CD4-positive, alpha-beta T cell treated with Interleukin-15 for 1 hour (primary cell): Measurements from ENCODE around the gene TECPR1.

Source experiments
- DNase-seq: peaks from one replicate; pipeline ENCODE4 v3.0.0-alpha.2; 2020

Gene TECPR1

DNA sequence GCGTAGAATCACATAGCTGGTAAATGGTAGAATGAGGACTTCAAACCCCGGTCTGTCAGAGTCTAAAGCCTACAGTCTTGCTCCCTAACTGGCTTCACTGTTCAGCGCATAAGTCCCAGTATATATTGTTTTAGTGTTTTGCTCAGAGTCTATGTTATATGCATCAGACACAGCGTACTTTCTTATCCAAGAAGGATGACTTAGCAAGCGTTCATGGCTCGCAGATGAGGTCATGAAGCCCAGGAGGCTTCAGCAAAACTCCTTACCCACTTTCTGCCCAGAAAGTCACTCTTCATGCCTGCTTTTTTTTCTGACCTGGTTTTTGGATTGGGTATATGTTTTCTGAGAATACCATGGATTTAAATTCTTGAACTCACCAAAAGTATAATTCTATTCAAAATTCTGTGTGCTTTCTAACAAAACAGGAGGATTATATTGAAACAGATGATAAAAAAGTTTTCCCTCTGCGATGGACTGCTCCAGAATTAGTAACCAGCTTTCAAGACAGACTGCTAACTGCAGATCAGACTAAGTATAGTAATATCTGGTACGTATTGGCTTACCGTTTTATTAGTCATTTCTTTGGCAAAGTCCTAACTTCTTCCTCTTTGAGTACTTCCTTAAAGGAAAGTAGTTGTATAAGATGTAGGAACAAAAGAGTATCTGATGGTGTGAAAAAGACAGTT is 65.4 kb downstream of the TECPR1 start:
- no peak for DNase-seq

DNA sequence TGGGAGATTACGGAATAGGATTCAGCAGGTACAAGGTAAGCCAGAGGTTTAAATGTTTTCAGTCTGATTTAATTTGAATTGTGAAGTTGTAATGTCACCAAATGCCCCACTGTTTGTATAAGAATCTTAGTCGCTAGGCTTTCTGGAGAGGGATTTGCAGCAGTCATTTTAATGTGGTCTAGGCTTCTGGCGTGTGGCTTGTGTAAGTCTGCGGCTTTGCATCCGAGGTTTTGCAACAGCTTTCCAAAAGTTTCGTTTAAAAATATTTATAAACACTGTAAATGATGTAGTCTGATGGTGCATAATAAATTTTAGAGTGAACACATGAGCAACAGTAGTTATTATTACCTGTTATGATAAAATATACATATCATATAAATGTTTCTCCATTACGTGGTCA is 66.9 kb downstream of the TECPR1 start:
- no peak for DNase-seq

DNA sequence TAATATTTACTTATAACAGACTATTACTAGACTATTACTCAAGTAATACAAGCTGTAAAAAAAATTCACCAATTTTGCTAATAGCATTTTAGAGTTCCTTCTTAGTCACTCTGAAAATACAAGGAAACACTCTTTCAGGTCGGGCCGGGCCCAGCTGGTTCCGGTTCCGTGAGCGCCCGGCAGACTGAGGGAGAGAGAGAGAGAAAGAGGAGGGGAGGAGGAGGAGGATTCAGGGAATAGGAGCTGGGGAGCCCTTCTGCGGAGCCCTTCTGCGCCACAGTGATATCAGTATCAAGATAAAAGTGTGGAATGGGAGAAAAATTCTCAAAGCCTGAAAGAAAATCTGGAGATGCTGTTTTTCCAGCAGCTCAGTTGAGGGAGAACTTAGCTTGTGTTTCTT is 71.3 kb downstream of the TECPR1 start:
- no peak for DNase-seq

DNA sequence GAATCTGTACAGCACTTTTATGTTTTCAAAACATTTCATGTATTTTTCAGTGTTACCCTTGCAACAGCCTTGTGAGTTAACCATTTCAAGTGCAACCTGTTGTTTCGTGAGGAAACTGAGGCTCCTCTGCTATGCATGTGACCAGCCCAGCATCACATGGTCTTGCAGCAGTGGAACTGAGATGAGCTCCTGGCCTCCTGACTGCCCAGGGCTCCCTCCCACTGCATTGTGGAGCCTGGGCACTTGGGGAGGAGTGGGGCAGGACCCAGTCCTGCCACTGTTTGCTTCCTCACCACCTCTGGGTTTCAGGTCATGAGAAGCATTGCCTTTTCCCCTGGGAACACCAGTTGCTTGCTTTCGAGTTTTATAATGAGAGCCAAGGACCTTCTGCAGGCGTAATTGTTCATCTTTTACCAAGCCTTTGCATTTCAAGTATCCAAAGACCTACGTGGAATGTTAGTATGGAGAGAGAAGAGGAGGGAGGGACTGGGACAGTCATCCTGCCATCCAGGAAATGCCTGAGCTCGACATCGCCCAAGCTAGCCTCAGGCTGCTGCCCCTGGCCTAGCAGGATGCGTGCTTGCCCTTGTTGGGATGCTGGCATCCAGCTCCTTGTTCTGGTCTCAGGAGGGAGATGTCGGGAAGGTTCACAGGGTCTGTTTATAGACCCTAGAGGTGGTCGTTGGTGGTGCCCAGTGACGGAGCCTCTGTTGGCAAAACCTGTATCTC is 73.1 kb downstream of the TECPR1 start:
- DNase-seq, result no peak

DNA sequence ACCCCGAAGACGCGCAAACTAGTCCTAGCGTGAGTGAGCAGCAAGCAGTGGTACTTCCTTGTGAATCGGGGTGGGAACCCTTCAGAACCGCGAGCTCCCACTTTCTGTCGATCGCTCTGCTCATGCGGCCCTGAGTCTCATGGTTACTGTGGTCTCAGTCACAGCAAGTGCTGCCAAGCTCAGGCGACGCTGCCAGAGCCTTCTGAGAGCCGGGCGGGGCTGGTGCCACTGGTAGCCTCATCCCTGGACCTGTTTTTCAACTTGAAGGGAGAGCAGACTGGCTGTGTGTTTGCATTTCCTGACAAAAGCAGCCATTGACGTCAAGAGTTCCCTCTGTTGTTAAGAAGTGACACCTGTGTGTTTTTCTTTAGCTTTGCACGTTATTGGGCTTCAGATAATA is 73.7 kb downstream of the TECPR1 start:
- DNase-seq, result no peak

DNA sequence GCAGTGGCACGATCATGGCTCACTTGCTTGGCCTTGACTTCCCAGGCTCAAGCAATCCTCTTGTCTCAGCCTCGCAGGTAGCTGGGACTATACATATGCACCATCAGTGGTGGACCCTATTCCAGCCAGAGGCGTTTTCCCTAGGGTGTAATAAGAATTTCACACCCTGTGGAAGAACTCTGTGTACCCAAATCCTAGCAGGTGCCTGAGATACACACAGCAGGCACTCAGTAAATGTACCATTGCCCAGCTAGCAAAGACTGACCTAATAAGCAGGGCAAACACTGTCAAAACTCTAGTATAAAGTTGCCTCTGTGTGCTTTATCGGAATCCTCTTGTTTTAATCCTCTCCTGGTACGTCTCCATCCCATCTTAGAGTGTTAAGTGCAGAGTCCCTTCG is 74.5 kb downstream of the TECPR1 start:
- no peak for DNase-seq

DNA sequence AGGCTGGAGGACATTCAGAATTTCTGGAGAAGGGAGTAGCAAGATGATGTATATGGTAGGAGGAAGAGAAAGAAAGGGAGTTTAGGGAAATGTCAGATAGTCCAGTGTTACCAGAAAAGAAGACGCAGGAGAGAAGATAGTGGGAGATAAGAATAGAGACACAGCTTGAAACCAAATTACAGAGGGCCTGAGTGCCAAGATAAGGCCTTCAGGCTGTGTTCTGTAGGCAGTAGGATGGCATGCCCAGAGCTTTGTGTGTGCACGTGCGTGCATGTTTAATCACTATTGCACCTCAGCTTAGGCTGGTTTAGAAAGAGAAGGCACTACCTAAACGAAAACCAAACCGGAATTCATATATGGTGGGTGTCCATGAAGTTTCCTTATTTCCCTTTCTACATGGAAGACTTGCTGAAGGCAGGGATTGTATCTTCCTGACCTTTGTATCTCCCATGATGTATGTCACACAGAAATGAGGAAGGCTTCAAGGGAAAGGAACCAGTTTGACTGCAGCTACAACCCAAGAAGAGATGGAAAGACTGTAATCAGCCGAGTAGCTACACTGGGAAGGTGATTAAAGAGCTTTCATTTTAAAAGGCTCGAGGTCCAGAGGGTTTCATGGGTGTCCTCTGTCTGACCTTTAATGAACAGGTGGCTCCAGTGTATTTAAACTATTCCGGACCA is 76.6 kb downstream of the TECPR1 start:
- no peak for DNase-seq

DNA sequence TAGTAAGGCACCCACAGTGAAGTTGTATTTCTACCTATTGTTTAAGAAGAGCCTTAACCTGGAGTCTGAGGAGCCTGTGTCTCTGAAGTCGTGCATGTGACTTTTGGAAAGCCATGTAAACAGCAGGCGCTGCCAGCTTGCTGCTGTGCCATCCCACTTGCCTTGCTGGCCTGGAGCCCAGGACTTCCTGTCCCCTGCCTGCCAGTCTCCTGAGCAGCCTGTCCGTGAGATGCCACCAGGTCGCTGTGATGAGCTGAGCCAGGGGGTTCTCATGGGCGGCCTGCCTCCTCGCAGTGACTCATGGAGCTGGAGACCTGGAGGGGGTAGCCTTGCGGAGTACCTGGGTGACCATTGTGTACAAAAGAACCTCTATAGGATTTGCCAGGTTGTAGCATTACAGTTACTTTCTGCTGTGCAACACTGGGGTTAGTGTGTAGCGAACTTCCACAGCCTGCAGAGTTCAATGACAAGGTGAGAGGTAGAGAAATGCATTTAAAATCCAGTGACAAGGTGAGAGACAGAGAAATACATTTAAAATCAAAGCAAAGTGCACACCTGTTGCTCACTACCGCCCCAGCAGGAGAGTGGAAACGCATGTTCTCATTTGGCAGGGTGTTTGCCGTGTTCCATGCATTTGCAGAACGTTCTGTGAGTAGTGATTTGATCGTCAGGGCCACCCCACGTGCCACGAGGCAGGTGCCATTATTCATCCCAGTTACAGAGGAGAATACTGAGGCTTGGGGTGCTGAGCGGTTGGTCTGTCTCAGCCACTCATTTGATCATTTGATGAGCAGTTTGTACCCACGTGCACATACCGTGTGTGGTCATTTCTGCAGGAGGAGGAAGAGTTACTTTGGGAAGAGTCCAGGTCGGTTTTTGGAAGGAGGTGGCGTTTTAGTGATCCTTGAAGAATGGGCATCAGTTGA is 77.4 kb downstream of the TECPR1 start:
- no peak for DNase-seq

DNA sequence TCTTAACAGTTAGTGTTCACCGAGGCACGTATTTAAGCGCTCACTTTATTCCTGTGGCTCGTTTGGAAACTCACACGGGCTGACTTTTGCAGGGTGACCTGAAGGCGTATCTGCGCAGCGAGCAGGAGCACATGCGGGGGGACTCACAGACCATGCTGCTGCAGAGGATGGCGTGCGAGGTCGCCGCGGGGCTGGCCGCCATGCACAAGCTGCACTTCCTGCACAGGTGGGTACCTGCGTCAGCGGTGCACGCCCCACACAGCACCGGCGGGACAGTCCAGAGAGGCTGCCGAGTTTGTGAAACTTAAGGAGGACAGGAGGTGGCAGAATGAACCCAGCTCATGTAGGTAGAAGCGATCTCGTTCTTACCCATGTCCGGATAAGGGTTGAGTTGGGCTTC is 80.6 kb downstream of the TECPR1 start:
- DNase-seq, result no peak

DNA sequence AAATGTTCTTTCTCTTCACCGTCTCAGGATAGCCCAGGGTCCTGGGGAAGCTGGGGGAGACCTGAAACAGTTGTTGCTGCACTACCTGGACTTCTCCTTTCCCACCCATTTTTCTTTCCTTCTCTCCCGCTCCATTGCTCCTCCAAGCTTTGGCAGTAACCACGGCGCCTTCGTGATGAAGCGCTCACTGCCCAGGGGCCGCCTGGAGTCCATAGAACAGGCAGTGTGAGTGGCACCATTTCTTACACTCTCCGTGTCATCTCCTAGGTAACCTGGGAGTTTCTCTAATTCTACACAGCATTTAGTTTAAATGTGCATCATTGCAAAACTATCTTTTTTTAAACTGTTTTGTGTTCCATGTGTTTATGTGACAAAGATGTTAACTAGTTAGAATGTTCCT is 81.1 kb downstream of the TECPR1 start:
- no peak for DNase-seq

DNA sequence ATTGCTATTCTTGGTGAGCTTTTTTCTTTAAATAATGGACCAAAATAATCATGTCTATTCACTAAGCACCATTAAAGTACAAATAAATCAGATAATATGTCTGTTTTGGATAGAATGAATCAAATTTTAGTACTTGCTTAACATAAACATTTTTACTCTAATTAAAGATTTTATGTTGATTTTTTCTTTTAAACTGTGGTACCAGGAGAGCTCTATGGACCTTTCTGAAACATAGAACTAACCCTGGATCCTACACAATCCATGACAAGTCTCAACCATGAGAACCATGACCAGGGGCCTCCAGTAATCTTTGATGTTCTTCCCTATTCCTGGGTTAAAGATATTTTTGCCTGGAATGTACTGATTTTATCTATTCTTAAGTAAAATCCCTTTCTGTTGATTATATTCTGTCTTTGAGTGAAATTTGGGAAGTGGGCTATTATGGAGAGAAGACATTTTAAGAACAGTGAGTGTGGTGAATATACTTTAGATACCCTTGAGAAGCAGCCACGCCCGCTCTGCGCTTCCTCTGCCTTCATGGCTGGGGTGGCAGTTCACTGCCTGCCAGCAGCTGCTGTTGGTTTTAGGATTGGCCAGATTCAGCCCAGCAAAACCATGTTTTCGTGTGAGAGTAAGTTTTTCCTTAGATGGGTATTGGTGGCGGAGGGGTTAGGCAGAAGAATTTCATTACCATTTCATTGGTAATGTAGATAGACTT is 83.0 kb downstream of the TECPR1 start:
- no peak for DNase-seq

DNA sequence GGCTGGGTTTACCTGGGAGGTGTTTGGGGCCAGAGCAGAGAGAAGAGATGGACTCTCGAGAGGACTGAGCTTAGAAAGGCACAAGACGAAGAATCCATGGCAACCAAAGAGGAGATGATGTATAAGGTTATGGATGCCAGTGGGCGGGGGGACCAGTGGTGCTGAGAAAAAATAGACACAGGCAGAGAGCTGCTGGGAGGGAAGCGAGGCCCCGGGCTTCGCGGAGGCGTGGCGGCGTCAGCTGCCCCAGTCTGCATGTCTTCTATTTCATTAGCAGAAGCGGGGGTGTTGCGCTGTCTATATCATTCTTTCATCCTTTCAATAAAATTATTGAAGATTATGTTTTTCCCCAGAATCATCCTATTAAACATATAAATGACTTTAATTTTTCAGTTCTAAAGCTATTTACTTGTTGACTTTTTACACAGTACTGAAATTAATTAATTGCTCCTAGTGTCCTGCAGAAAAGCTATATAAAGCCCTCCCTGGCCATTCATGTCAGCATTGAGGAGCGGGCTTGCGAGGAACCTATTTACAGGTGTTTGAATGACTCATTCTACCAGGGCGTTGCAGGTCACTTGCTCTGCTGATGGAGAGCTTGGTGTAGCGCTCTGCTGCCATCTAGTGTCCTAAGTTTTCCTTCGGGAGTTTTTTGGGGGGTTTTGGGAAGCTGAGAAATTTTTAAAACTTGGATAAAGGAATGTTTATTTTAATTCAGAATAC is 83.7 kb downstream of the TECPR1 start:
- DNase-seq, result peak; percentile 42

DNA sequence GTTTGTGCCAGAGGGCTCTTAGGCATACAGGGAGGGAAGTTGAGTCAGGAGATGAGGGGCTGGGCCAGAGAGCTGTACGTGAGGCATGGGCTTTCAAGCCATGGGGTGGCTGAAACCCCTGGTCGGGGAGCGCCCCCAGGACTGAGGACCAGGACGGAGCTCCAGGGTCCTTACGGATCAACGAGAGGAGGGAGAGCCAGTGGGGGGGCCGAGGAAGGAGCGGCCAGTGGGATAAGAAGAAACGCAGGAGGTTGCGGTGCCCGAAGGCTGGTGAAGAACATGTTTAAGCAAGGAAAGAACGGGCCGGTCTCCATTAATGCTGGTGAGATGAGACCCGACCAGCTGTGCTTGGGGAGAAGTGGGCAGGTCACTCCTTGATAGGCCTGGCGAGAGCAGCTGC is 84.4 kb downstream of the TECPR1 start:
- no peak for DNase-seq

DNA sequence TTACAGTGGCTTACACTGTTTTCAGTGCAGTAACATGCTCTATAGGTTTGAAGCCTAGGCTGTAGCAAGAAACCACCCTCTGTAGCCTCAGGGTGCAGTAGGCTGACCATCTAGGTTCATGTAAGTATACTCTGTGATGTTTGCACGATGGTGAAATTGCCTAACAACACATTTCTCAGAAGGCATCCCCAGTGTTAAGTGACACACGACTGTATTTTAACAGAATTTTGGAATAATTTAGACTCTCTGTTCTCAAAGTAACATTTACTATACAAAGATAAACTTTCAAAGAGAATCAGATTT is 85.4 kb downstream of the TECPR1 start:
- no peak for DNase-seq

DNA sequence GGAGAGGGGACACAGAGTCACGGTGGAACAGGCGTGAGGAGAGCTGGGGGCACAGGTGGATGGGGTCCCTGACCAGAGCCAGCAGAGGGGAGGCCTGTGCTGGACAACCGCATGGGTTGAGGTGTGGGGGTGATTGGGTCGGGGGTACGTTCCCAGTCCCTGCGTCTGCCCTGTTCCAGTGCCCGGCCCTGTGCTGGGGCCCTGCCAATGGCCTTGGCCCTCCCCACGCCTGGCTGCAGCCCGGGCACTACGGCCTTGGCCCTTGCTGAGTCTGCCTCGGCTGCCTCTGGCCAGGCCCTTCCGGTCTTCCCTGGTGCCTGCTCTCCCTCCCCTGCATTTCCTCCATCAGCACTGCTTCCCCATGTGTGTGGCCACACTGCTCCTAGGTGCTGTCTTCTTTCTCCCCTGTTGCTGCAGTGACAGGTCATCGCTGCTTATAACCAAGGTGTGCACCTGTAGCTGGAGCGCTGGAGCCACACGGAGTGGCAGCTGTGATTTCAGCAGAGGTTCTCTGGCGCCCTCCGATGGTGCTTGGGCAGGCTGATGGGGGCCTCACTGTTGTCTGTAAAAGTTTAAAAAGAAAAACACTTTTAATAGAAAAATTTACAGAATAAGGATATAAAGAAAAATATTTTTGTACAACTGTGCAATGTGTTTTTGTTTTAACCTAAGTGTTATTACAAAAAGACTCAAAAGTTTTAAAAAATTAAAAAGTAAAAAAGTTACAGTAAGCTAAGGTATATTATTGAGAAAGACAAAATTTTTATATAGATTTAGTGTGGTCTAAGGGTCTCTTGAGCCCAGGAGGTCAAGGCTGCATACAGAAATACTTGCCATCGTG is 86.0 kb downstream of the TECPR1 start:
- peak; percentile 54 for DNase-seq
